ENCODE results near the gene KRTAP2-1. TPM values are rescaled to one million over a fixed set of nuclear protein-coding genes. Genes with fewer than 3 reads are reported as not detected.
"Not testable (repeated sequence)": the region's sequence is repeated elsewhere in the genome, so short reads cannot be mapped to it uniquely, and the experiment has no call there.

Gene KRTAP2-1
- total and polyA plus RNA-seq, 4 donors = not detected

- Histone ChIP-seq H3K36me3 (ENCODE audit: control insufficient read depth, insufficient read depth, low read length) (no peaks in the 10 kb centered on the region), H3K27me3 (ENCODE audit: control insufficient read depth, insufficient read depth, low read length) (no peaks in the 10 kb centered on the region), H3K4me3 (ENCODE audit: low read depth, low read length) (no peak overlapping the region), H3K27ac (ENCODE audit: low read depth, low read length) (no peak overlapping the region), H3K9me3 (ENCODE audit: control insufficient read depth, insufficient read depth, low read length) (no peaks in the 10 kb centered on the region), H3K4me1 (ENCODE audit: control insufficient read depth, insufficient read depth, low read length) (no peaks in the 10 kb centered on the region)
- 64% methylated on average over 3 of the region's 5 CpGs for WGBS (ENCODE audit: insufficient coverage)
- DNase-seq (ENCODE audit: low read depth in 4 of 6, low spot score in 6 of 6) = no peak
Measured at GRCh38 chr17:41002814-41003213, 44.3 kb downstream of the KRTAP2-1 start.

- DNase-seq (ENCODE audit: low read depth in 4 of 6, low spot score in 6 of 6) = no peak
- no peaks in the 10 kb centered on the region for H3K9me3 ChIP-seq (ENCODE audit: control insufficient read depth, insufficient read depth, low read length)
- no peaks in the 10 kb centered on the region for H3K27me3 ChIP-seq (ENCODE audit: control insufficient read depth, insufficient read depth, low read length)
- H3K4me1 ChIP-seq (ENCODE audit: control insufficient read depth, insufficient read depth, low read length) = no peaks in the 10 kb centered on the region
- H3K4me3 ChIP-seq (ENCODE audit: low read depth, low read length) = no peak overlapping the region
- no peaks in the 10 kb centered on the region for H3K36me3 ChIP-seq (ENCODE audit: control insufficient read depth, insufficient read depth, low read length)
- WGBS (ENCODE audit: insufficient coverage) = 90% methylated on average over 2 of the region's 4 CpGs
- H3K27ac ChIP-seq (ENCODE audit: low read depth, low read length) = no peak overlapping the region
Measured at GRCh38 chr17:41001795-41002194, 45.3 kb downstream of the KRTAP2-1 start.

DNA sequence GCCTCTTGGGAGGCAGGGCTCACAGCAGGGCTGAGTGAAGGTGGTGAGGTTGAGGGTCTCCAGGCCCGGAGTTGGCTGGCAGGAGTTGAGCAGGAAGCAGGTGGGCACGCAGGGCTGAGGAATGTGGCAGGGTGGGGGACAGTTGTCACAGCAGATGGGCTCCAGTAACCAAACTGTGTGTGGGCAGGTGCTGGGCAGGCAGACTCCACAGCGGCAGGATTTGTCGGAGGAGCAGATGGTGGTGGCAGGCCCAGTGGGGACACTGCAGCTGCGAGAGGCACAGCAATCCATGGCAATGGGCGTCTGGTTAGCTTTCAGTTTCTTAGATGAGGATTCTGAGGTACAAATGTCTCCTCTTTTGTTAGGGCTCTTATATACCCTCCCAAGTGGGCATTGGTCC lies 47.6 kb downstream of the KRTAP2-1 start, which contains the start of gene KRTAP3-2:
Gene KRTAP3-2 (minus strand): TSS at position 344 of the 400 bp plus-strand sequence. CDS start 53 bp downstream, at position 291.
- WGBS (ENCODE audit: insufficient coverage) = 63% methylated on average over 5 of the region's 6 CpGs
- not testable (repeated sequence) for H3K4me3 ChIP-seq (ENCODE audit: low read depth, low read length); H3K27me3 ChIP-seq (ENCODE audit: control insufficient read depth, insufficient read depth, low read length); DNase-seq (ENCODE audit: low read depth in 4 of 6, low spot score in 6 of 6); H3K4me1 ChIP-seq (ENCODE audit: control insufficient read depth, insufficient read depth, low read length); H3K36me3 ChIP-seq (ENCODE audit: control insufficient read depth, insufficient read depth, low read length); H3K27ac ChIP-seq (ENCODE audit: low read depth, low read length); H3K9me3 ChIP-seq (ENCODE audit: control insufficient read depth, insufficient read depth, low read length)

- 3% methylated on average over 2 of the region's 2 CpGs for WGBS (ENCODE audit: insufficient coverage)
- DNase-seq (ENCODE audit: low read depth in 4 of 6, low spot score in 6 of 6) = no peak
- Histone ChIP-seq H3K4me3 (ENCODE audit: low read depth, low read length) (no peak overlapping the region), H3K4me1 (ENCODE audit: control insufficient read depth, insufficient read depth, low read length) (no peaks in the 10 kb centered on the region), H3K9me3 (ENCODE audit: control insufficient read depth, insufficient read depth, low read length) (no peaks in the 10 kb centered on the region), H3K27ac (ENCODE audit: low read depth, low read length) (no peak overlapping the region), H3K36me3 (ENCODE audit: control insufficient read depth, insufficient read depth, low read length) (no peaks in the 10 kb centered on the region), H3K27me3 (ENCODE audit: control insufficient read depth, insufficient read depth, low read length) (no peaks in the 10 kb centered on the region)
Measured at GRCh38 chr17:40997361-40997760, 49.8 kb downstream of the KRTAP2-1 start.

DNA sequence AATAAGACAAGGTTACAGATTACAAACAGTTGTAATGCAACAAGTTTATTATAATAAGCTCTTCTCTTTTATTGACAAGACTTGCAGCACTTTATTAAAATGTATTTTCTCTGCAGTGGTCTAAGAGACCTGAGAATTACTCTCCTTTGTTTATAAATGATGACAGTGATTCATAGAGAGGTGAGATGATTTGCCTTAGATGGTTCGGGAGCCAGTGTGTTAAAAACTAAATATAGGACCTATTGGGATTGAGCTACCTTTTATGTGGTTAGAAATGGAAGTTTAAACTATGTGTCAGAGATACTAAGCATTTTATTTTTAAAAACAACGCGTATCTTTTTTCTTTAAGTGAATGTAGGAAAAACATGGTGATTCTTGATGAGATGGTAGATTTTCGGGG lies 50.3 kb downstream of the KRTAP2-1 start:
- Histone ChIP-seq H3K9me3 (ENCODE audit: control insufficient read depth, insufficient read depth, low read length) (no peaks in the 10 kb centered on the region), H3K27me3 (ENCODE audit: control insufficient read depth, insufficient read depth, low read length) (no peaks in the 10 kb centered on the region), H3K4me1 (ENCODE audit: control insufficient read depth, insufficient read depth, low read length) (no peaks in the 10 kb centered on the region), H3K36me3 (ENCODE audit: control insufficient read depth, insufficient read depth, low read length) (no peaks in the 10 kb centered on the region), H3K27ac (ENCODE audit: low read depth, low read length) (no peak overlapping the region), H3K4me3 (ENCODE audit: low read depth, low read length) (no peak overlapping the region)
- WGBS (ENCODE audit: insufficient coverage) = no CpG with 5 or more reads among the region's 4 CpGs
- no peak for DNase-seq (ENCODE audit: low read depth in 4 of 6, low spot score in 6 of 6)

Small RNA genes lying within 50 kb of the gene (small RNA-seq; reads per million reads assigned to genes)
- gene KRTAP3-4P (ENCODE audit: low replicate concordance) = not detected

Other genes with a start within 250 kb of the KRTAP2-1 start
Only the 30 nearest of the 37 such genes appear.
- gene KRT12, start 180.1 kb downstream of the KRTAP2-1 start, total RNA-seq = under 1 TPM in 1 of 2 donors, not detected in 1; 0.40 TPM
- not detected for gene KRT12, start 180.1 kb downstream of the KRTAP2-1 start, polyA plus RNA-seq (ENCODE audit: insufficient read length in 2 of 2)
- gene KRT20, start 162.1 kb downstream of the KRTAP2-1 start, total RNA-seq = not detected
- gene KRT20, start 162.1 kb downstream of the KRTAP2-1 start, polyA plus RNA-seq (ENCODE audit: insufficient read length in 2 of 2) = not detected
- 1 to 10 TPM in 1 of 2 donors, under 1 TPM in 1; 0.33 to 1.2 TPM for gene KRT23, start 109.7 kb downstream of the KRTAP2-1 start, total RNA-seq
- under 1 TPM in 1 of 2 donors, not detected in 1; 0.56 TPM for gene KRT23, start 109.7 kb downstream of the KRTAP2-1 start, polyA plus RNA-seq (ENCODE audit: insufficient read length in 2 of 2)
- gene KRT39, start 80.4 kb downstream of the KRTAP2-1 start, total RNA-seq = not detected
- not detected for gene KRT39, start 80.4 kb downstream of the KRTAP2-1 start, polyA plus RNA-seq (ENCODE audit: insufficient read length in 2 of 2)
- gene KRT40, start 63.0 kb downstream of the KRTAP2-1 start, total RNA-seq = under 1 TPM in 1 of 2 donors, not detected in 1; 0.40 TPM
- under 1 TPM; 0.27 to 0.33 TPM for gene KRT40, start 63.0 kb downstream of the KRTAP2-1 start, polyA plus RNA-seq (ENCODE audit: insufficient read length in 2 of 2)
- gene KRTAP3-3, start 53.2 kb downstream of the KRTAP2-1 start, total RNA-seq = not detected
- not detected for gene KRTAP3-3, start 53.2 kb downstream of the KRTAP2-1 start, polyA plus RNA-seq (ENCODE audit: insufficient read length in 2 of 2)
- not detected for gene KRTAP3-2, start 47.4 kb downstream of the KRTAP2-1 start, total RNA-seq
- gene KRTAP3-2, start 47.4 kb downstream of the KRTAP2-1 start, polyA plus RNA-seq (ENCODE audit: insufficient read length in 2 of 2) = not detected
- gene KRTAP3-1, start 38.2 kb downstream of the KRTAP2-1 start, total RNA-seq = not detected
- gene KRTAP3-1, start 38.2 kb downstream of the KRTAP2-1 start, polyA plus RNA-seq (ENCODE audit: insufficient read length in 2 of 2) = not detected
- gene KRTAP1-5, start 20.1 kb downstream of the KRTAP2-1 start, total RNA-seq = not detected
- gene KRTAP1-5, start 20.1 kb downstream of the KRTAP2-1 start, polyA plus RNA-seq (ENCODE audit: insufficient read length in 2 of 2) = not detected
- gene KRTAP1-4, start 17.1 kb downstream of the KRTAP2-1 start, total RNA-seq = not detected
- gene KRTAP1-4, start 17.1 kb downstream of the KRTAP2-1 start, polyA plus RNA-seq (ENCODE audit: insufficient read length in 2 of 2) = not detected
- not detected for gene KRTAP1-3, start 12.4 kb downstream of the KRTAP2-1 start, total RNA-seq
- not detected for gene KRTAP1-3, start 12.4 kb downstream of the KRTAP2-1 start, polyA plus RNA-seq (ENCODE audit: insufficient read length in 2 of 2)
- not detected for gene KRTAP1-1, start 5.9 kb downstream of the KRTAP2-1 start, total RNA-seq
- gene KRTAP1-1, start 5.9 kb downstream of the KRTAP2-1 start, polyA plus RNA-seq (ENCODE audit: insufficient read length in 2 of 2) = not detected
- not detected for gene KRTAP2-2, start 7.9 kb upstream of the KRTAP2-1 start, total RNA-seq
- gene KRTAP2-2, start 7.9 kb upstream of the KRTAP2-1 start, polyA plus RNA-seq (ENCODE audit: insufficient read length in 2 of 2) = not detected
- not detected for gene KRTAP2-3, start 12.8 kb upstream of the KRTAP2-1 start, total RNA-seq
- not detected for gene KRTAP2-3, start 12.8 kb upstream of the KRTAP2-1 start, polyA plus RNA-seq (ENCODE audit: insufficient read length in 2 of 2)
- gene KRTAP2-4, start 18.6 kb upstream of the KRTAP2-1 start, total RNA-seq = not detected
- not detected for gene KRTAP2-4, start 18.6 kb upstream of the KRTAP2-1 start, polyA plus RNA-seq (ENCODE audit: insufficient read length in 2 of 2)
- not detected for gene KRTAP4-7, start 36.8 kb upstream of the KRTAP2-1 start, total RNA-seq
- gene KRTAP4-7, start 36.8 kb upstream of the KRTAP2-1 start, polyA plus RNA-seq (ENCODE audit: insufficient read length in 2 of 2) = not detected
- gene KRTAP4-8, start 50.8 kb upstream of the KRTAP2-1 start, total RNA-seq = not detected
- gene KRTAP4-8, start 50.8 kb upstream of the KRTAP2-1 start, polyA plus RNA-seq (ENCODE audit: insufficient read length in 2 of 2) = not detected
- gene KRTAP4-16, start 54.9 kb upstream of the KRTAP2-1 start, total RNA-seq = not detected
- gene KRTAP4-16, start 54.9 kb upstream of the KRTAP2-1 start, polyA plus RNA-seq (ENCODE audit: insufficient read length in 2 of 2) = not detected
- gene KRTAP4-9, start 58.1 kb upstream of the KRTAP2-1 start, total RNA-seq = not detected
- not detected for gene KRTAP4-9, start 58.1 kb upstream of the KRTAP2-1 start, polyA plus RNA-seq (ENCODE audit: insufficient read length in 2 of 2)
- not detected for gene KRTAP4-11, start 71.1 kb upstream of the KRTAP2-1 start, total RNA-seq
- not detected for gene KRTAP4-11, start 71.1 kb upstream of the KRTAP2-1 start, polyA plus RNA-seq (ENCODE audit: insufficient read length in 2 of 2)
- not detected for gene KRTAP4-12, start 76.9 kb upstream of the KRTAP2-1 start, total RNA-seq
- not detected for gene KRTAP4-12, start 76.9 kb upstream of the KRTAP2-1 start, polyA plus RNA-seq (ENCODE audit: insufficient read length in 2 of 2)
- not detected for gene KRTAP4-6, start 93.2 kb upstream of the KRTAP2-1 start, total RNA-seq
- gene KRTAP4-6, start 93.2 kb upstream of the KRTAP2-1 start, polyA plus RNA-seq (ENCODE audit: insufficient read length in 2 of 2) = not detected
- gene KRTAP4-5, start 102.5 kb upstream of the KRTAP2-1 start, total RNA-seq = not detected
- gene KRTAP4-5, start 102.5 kb upstream of the KRTAP2-1 start, polyA plus RNA-seq (ENCODE audit: insufficient read length in 2 of 2) = not detected
- not detected for gene KRTAP4-4, start 113.4 kb upstream of the KRTAP2-1 start, total RNA-seq
- not detected for gene KRTAP4-4, start 113.4 kb upstream of the KRTAP2-1 start, polyA plus RNA-seq (ENCODE audit: insufficient read length in 2 of 2)
- gene KRTAP4-3, start 120.9 kb upstream of the KRTAP2-1 start, total RNA-seq = not detected
- gene KRTAP4-3, start 120.9 kb upstream of the KRTAP2-1 start, polyA plus RNA-seq (ENCODE audit: insufficient read length in 2 of 2) = not detected
- gene KRTAP4-2, start 130.9 kb upstream of the KRTAP2-1 start, total RNA-seq = not detected
- not detected for gene KRTAP4-2, start 130.9 kb upstream of the KRTAP2-1 start, polyA plus RNA-seq (ENCODE audit: insufficient read length in 2 of 2)
- not detected for gene KRTAP4-1, start 137.6 kb upstream of the KRTAP2-1 start, total RNA-seq
- gene KRTAP4-1, start 137.6 kb upstream of the KRTAP2-1 start, polyA plus RNA-seq (ENCODE audit: insufficient read length in 2 of 2) = not detected
- not detected for gene KRTAP9-1, start 142.6 kb upstream of the KRTAP2-1 start, total RNA-seq
- gene KRTAP9-1, start 142.6 kb upstream of the KRTAP2-1 start, polyA plus RNA-seq (ENCODE audit: insufficient read length in 2 of 2) = not detected
- gene KRTAP9-2, start 179.3 kb upstream of the KRTAP2-1 start, total RNA-seq = not detected
- gene KRTAP9-2, start 179.3 kb upstream of the KRTAP2-1 start, polyA plus RNA-seq (ENCODE audit: insufficient read length in 2 of 2) = not detected
- not detected for gene KRTAP9-3, start 185.1 kb upstream of the KRTAP2-1 start, total RNA-seq
- gene KRTAP9-3, start 185.1 kb upstream of the KRTAP2-1 start, polyA plus RNA-seq (ENCODE audit: insufficient read length in 2 of 2) = not detected

Measured in spinal cord (tissue), 10 donors.